NCI-H2227 treated with DMSO at 0.1 percent for 48 hours (cell line): Measurements from ENCODE around the gene LHFPL2.

Experiments used
- DNase-seq: peaks from one replicate; lab custom pipeline; 2025; lab: John Stamatoyannopoulos, UW

The LHFPL2 gene

GRCh38 chr5:78567617-78568016 lies 81.0 kb downstream of the LHFPL2 start:
- no peak for DNase-seq

GRCh38 chr5:78566747-78567425 lies 81.7 kb downstream of the LHFPL2 start:
- DNase-seq: no peak

GRCh38 chr5:78565395-78565794 lies 83.2 kb downstream of the LHFPL2 start:
- DNase-seq: no peak

DNA sequence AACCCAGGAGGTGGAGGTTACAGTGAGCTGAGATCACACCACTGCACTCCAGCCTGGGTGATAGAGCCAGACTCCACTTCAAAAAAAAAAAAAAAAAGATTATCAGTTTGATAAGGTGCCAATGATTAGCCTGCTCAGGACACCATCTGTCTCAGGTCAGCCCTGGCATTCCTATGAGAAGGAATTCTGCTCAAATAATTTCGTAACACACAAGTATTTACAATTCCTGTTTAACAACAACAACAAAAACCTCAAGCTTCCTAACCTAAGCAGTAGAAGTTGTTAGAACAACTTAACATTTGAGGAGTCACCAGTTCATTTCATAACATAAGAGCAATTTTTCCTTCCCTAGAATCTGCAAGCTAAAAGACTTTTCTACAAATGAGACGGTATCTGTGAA lies 85.0 kb downstream of the LHFPL2 start:
- no peak for DNase-seq

- DNase-seq: no peak
Observed at GRCh38 chr5:78562714-78563330, 85.8 kb downstream of the LHFPL2 start.

- DNase-seq: no peak
Observed at GRCh38 chr5:78562001-78562400, 86.6 kb downstream of the LHFPL2 start.

DNA sequence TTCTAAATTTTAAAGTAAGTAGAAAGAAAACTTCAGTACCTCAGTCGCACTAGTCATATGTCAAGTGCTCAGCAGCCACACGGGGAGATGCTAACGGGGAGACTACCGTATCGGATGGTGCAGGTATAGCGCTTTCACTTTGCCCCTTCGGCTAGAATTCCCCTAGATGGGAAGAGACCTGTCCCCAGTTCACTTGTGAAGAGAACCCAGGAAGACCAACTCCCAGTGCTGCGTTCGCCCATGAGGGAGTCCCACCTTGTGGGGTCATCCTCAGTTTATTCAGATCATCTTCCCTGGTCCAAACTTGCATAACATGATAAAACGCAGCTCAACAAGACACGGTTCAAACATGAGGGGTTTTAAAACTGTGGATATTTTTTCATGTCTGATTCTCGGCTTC lies 87.3 kb downstream of the LHFPL2 start:
- no peak for DNase-seq

DNA sequence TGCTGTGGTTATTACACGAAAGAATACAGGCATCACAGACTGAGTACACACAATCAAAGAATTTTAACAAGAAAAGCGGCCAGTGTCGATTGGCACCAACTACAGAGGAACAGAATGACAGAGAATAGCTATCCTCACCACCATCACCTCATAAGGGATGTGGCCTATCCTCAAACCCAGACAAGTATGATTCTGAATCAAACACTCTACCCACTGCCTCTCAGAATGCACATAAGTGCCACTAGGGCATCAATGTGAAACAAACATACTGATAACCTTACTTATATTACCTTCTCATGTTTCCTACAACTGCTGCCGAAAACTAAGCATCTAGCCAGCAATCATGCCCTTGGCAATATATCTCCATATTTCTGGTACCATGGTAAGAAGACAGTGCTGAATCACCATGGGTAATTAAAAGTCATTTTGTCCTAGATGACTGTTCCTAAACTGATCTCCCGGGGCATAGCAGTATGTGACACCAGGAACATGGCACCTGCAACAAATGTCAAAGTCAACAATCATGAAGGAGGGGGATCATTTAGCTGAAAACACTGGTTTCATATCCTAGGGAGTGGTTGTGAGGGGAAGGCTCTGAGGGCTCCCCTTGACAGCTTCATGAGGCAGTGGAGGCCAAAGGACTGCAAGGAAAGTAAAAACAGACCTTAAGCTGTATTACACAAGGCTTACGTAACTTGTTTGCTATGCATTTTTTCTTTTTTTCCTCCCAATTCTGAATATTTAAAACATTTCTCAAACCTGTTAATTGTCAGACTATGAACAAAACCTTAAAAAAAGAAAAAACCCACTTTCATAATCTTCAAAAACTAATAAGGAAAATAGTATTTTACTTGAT lies 88.3 kb downstream of the LHFPL2 start:
- DNase-seq: no peak

GRCh38 chr5:78557601-78558000 lies 91.0 kb downstream of the LHFPL2 start:
- no peak for DNase-seq

DNA sequence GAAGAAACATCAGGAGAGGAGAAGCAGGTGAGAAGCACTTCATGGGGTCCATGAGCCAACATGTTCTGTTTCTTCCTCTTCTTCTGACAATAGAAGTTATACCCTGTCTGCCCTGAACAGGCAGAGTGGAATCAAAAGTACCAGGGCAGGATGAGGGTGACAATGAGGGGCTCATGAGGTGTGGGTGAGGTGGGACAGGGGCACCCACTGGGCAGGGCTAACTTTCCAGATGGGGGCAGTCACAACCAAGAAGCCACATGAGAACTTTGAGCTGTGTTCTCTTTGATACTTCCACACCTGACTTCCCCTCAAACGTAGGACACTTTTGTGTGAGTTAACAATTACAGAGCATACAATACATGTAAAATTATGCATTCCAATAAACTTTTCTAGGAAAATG lies 92.7 kb downstream of the LHFPL2 start:
- DNase-seq: no peak

GRCh38 chr5:78554670-78555069 lies 93.9 kb downstream of the LHFPL2 start:
- DNase-seq: no peak

DNA sequence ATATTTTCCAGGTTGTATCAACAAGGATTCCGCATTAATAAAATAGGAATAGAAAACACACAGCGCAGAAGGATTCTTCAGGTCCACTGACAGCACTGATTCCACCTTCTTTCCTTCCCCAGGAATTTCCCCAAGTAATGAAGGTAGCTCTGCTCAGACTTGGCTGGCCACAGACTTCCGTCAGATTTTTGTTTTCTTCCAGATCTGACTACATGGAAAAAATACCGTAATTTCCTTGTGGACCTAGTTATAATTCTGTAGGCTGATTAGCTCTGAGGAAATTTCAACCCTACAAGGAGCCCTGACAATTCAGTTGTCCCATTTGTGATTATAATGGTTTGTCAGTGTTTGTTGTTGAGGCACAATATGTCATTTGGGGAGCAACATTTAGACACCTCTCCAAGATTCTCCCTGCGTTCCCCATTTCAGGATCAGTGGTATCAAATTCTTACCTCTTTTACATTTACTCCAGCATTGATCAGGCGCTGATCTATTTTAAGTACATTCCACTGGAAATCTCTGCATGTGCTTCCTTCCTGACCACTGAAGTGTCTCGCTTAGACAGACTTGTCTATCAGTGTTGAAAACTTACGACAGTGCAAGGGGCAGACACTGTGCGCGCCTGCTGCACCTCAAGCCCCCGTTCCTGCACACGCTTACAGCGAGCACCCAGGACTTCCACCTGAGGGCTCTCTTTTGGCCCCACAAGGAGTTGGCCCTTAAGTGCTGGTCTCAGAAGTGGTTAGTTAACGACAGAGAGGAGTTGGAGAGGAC lies 94.8 kb downstream of the LHFPL2 start:
- no peak for DNase-seq

GRCh38 chr5:78552729-78553342 lies 95.7 kb downstream of the LHFPL2 start:
- DNase-seq: no peak

- no peak for DNase-seq
Observed at GRCh38 chr5:78550891-78551290, 97.7 kb downstream of the LHFPL2 start.

DNA sequence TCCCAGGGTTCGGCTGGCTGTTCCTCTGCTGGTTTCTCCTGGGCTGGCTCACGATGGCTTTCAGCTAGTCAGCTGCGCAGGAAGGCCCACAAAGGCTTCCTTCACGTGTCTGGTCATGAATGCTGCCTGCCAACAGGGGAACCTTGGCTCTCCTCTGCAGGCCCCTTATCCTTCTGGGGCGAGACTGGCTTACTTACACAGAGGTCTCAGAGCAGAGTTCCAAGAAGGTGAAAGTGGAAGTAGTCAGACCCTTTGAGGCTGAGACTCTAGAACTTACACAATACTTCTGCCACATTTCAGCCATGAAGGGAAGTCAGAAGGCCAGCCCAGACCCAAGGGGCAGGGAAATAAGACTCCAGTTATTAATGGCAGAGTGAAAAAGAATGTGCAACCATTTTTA lies 99.5 kb downstream of the LHFPL2 start:
- DNase-seq: no peak

DNA sequence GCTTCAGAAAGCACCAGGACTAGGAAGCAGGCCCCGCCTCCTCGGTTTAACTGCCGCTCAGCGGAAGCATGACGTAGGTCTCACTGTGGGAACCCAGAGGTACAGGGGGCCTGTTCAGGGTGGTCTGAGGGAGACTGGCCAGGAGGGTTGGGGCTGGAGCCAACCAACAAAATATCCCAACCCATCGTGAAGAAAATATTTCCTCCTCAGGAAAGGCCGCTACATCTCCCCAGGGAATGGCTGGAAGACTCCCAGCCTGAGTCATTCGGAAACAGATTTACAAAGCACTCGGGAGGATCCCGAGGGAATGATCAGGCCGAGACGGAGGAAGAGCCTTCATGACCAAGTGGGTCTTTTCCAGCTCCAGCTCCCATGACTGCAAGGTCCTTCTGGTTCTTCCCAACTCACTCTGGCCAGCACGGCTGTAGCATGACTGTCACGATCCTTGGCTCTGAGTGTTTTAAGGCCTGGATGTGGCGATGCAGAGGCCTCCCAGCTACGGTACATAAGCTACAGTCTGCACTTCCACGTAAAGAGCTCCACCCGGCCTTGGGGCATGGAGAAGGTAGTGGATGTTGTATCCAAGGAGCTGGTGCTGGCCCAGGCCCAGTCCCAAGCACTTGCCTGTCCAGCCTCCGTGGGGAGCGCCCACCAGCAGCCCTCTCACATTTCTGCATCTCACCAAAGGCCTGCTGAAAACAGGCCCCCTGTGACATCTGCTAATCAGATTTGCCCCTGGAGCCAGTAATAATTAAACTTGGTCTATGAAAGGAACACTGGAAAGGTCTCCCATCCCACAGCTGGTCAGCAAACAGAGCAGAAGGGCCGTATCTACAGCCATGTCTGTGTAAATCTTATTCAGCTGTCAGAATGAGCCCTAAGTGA lies 100.6 kb downstream of the LHFPL2 start:
- DNase-seq: no peak

GRCh38 chr5:78547183-78547582 lies 101.4 kb downstream of the LHFPL2 start:
- no peak for DNase-seq

DNA sequence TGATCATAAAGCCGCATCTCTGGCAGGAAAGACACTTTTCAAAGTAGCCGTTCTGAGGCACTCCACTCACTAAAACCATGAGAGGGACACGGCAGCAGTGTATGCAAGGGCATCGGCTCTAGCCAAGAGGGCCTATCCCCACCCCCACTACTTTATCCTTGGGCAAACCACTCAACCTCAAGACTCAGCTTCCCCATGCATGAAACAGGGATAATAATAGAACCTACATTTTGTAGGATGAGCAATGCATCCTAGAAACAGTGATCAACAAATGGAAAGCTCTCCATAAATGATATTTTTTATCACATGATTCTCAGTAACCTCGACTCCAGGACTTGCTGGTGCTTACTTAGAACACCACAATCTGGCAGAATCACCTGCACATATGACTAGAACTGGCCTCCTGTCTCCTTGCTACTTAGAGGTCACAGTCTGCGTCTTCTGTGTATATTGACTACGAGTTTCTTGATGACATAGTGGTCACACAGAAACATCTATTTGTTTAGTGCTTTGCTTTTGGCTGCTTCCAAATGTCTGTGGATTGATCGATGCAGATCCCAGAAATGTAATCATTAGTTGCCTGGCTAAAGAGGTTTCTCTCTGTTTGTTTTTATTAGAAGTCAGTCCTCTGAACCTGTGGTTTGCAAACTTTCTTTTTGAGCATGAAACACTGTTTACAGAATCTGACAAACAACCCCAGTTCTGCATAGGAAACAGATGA lies 102.1 kb downstream of the LHFPL2 start:
- no peak for DNase-seq

DNA sequence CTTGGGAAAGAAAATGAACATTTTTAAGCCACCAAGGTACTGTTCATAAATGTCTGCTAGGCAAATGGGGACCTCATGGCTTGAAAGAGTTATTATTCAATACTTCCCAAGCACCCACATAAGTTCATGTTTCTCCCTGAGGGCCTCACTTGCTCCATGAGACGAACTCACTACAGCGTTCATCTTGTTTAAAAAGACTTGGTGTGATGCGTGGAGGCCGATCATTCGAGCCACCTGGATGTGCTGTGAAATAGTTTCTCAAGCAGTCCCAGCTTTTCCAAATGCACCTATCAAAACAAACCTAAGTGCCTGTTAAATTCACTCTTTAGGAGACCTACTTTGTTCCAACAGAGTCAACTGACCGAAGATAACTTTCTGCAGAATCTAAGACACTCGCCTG lies 103.2 kb downstream of the LHFPL2 start:
- no peak for DNase-seq

DNA sequence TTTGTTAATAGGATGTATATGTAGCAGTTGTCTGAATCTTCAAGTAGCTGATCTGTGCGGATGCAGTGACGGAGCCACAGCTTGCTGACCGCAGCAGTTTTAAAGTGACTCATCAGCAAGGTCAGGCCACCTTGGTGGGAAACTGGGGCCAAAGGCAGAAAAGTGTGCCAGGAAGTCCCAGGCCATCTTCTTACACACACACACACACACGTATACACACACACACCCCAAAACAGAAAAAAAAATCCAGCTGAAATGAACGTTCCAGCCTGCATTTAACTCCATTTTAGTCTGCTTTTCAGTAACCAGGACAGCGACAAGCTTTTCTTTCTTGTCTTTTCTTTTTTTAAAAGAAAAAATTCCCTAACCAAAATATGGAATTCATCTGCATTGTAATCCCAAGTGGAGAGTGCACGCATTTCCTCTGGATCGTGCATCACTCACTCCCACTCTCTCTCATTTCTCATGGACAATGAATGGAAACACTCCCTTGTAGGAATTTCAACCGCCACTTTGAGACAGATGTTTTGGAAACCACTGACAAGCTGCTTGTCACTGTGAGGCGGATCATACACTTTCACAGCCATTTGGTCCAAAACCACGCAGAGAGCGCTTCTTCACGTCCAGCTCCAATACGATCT lies 103.9 kb downstream of the LHFPL2 start:
- DNase-seq: no peak
